IMR-90 (cell line): ENCODE measurements around the gene TFB2M. TPM values are rescaled to one million over a fixed set of nuclear protein-coding genes. Genes with fewer than 3 reads are reported as not detected.

Experiments used
- ATAC-seq: fragments of 200-7000 bp; cut with Tn5 transposase; 2 replicates; pipeline ENCODE4 v1.9.1; 2020; ENCODE audit warnings: low read depth, mild to moderate bottlenecking, moderate library complexity
- BruUV-seq: library from RNA; stranded (reverse); fragments of 400-500 nt; replicated peaks from 2 replicates; lab custom pipeline; 2021; lab: Mats Ljungman, UMichigan
- CTCF ChIA-PET: fragments of 300-600 bp; formaldehyde crosslinking; extraction: SDS; loops from one replicate; lab custom pipeline; 2021; ENCODE audit warnings: antibody characterized with exemption; lab: Yijun Ruan, JAX
- POLR2A ChIA-PET: fragments of 300-600 bp; sonication (Branson Sonifier 250); formaldehyde crosslinking; loops from one replicate; lab custom pipeline; 2022; ENCODE audit warnings: antibody characterized with exemption; ENCODE audit not compliant: unreplicated experiment; lab: Charles Lee
- DNase-seq: peaks from one replicate; pipeline ENCODE4 v3.0.0; 2013
- H2AFZ ChIP-seq: replicated peaks from 2 replicates; pipeline ENCODE3; 2013; ENCODE audit warnings: low read length, mild to moderate bottlenecking; ENCODE audit not compliant: poor library complexity
- H2AK5ac ChIP-seq: 2 replicates; pipeline ENCODE4 v1.6.1; 2013; ENCODE audit warnings: low read depth, low read length, inconsistent platforms
- H2AK9ac ChIP-seq: replicated peaks from 2 replicates; pipeline ENCODE3; 2013; ENCODE audit warnings: mild to moderate bottlenecking, low read depth, low read length, moderate library complexity; ENCODE audit not compliant: poor library complexity
- H2BK120ac ChIP-seq: 2 replicates; pipeline ENCODE4 v1.6.1; 2013; ENCODE audit warnings: low read depth, low read length, inconsistent platforms
- H2BK15ac ChIP-seq: 3 replicates; pipeline ENCODE4 v1.6.1; 2013; ENCODE audit warnings: low read depth, low read length, inconsistent platforms
- H2BK20ac ChIP-seq: 2 replicates; pipeline ENCODE4 v1.6.1; 2013; ENCODE audit warnings: low read depth, mild to moderate bottlenecking, inconsistent platforms, low read length, moderate library complexity
- H2BK5ac ChIP-seq: 2 replicates; pipeline ENCODE4 v1.6.1; 2013; ENCODE audit warnings: mild to moderate bottlenecking, low read depth, low read length, inconsistent platforms; ENCODE audit not compliant: poor library complexity, severe bottlenecking
- H3K14ac ChIP-seq: replicated peaks from 2 replicates; pipeline ENCODE4 v1.6.1; 2013; ENCODE audit warnings: low read depth, low read length, inconsistent platforms
- H3K18ac ChIP-seq: 2 replicates; pipeline ENCODE4 v1.6.1; 2013; ENCODE audit warnings: low read depth, low read length, control low read depth
- H3K23ac ChIP-seq: 2 replicates; pipeline ENCODE4 v1.6.1; 2013; ENCODE audit warnings: low read depth, low read length, inconsistent platforms
- H3K27ac ChIP-seq: 2 replicates; pipeline ENCODE4 v1.5.1; 2013; ENCODE audit warnings: mild to moderate bottlenecking, control low read depth, low read length; ENCODE audit not compliant: insufficient read depth
- H3K27me3 ChIP-seq: 2 replicates; pipeline ENCODE4 v1.6.1; 2013; ENCODE audit warnings: low read length; ENCODE audit not compliant: control insufficient read depth, insufficient read depth
- H3K36me3 ChIP-seq: 2 replicates; pipeline ENCODE4 v1.6.1; 2013; ENCODE audit warnings: low read length, mixed read lengths; ENCODE audit not compliant: control insufficient read depth, insufficient read depth
- H3K4ac ChIP-seq: 2 replicates; pipeline ENCODE4 v1.6.1; 2013; ENCODE audit warnings: low read depth, low read length, inconsistent platforms
- H3K4me1 ChIP-seq: 2 replicates; pipeline ENCODE4 v1.6.1; 2013; ENCODE audit warnings: low read length, mixed read lengths; ENCODE audit not compliant: control insufficient read depth, insufficient read depth
- H3K4me2 ChIP-seq: 2 replicates; pipeline ENCODE4 v1.6.1; 2013; ENCODE audit warnings: low read depth, mild to moderate bottlenecking, control low read depth, low read length, moderate library complexity
- H3K4me3 ChIP-seq: 2 replicates; pipeline ENCODE4 v1.5.1; 2013; ENCODE audit warnings: low read depth, mild to moderate bottlenecking, control low read depth, low read length, moderate library complexity; ENCODE audit not compliant: insufficient read depth
- H3K56ac ChIP-seq: 2 replicates; pipeline ENCODE4 v1.6.1; 2013; ENCODE audit warnings: low read length, inconsistent platforms; ENCODE audit not compliant: insufficient read depth; ENCODE audit errors: extremely low read depth
- H3K79me1 ChIP-seq, 2 experiments: 2 replicates each; pipeline ENCODE4 v1.6.1; 2013; ENCODE audit warnings: low read length in 2 of 2, inconsistent platforms in 1 of 2, low read depth in 1 of 2
- H3K9ac ChIP-seq: 2 replicates; pipeline ENCODE4 v1.6.1; 2013; ENCODE audit warnings: low read depth, low read length, control low read depth
- H3K9me1 ChIP-seq: 2 replicates; pipeline ENCODE4 v1.6.1; 2013; ENCODE audit warnings: low read length, inconsistent platforms; ENCODE audit not compliant: insufficient read depth
- H3K9me3 ChIP-seq: 2 replicates; pipeline ENCODE4 v1.6.1; 2013; ENCODE audit warnings: low read length; ENCODE audit not compliant: control insufficient read depth, insufficient read depth
- H4K20me1 ChIP-seq: 2 replicates; pipeline ENCODE4 v1.6.1; 2013; ENCODE audit warnings: low read length, inconsistent platforms; ENCODE audit not compliant: insufficient read depth
- H4K5ac ChIP-seq: 2 replicates; pipeline ENCODE4 v1.6.1; 2013; ENCODE audit warnings: mild to moderate bottlenecking, low read depth, low read length, control low read depth
- H4K8ac ChIP-seq, 2 experiments: 2 replicates each; pipeline ENCODE4 v1.6.1; 2013; ENCODE audit warnings: low read depth in 2 of 2, low read length in 2 of 2, control low read depth in 1 of 2, inconsistent platforms in 1 of 2
- H4K91ac ChIP-seq: 2 replicates; pipeline ENCODE4 v1.6.1; 2013; ENCODE audit warnings: low read depth, low read length, inconsistent platforms; ENCODE audit not compliant: insufficient read depth
- BHLHE40 ChIP-seq: fragments of 150-350 bp; IDR thresholded peaks from 2 replicates; pipeline ENCODE4 v1.6.1; 2016; ENCODE audit warnings: mild to moderate bottlenecking, low read depth, low read length
- CEBPB ChIP-seq: IDR thresholded peaks from 2 replicates; pipeline ENCODE4 v1.6.1; 2012; ENCODE audit warnings: low read depth, low read length, improper control_type of control experiment
- CHD1 ChIP-seq: IDR thresholded peaks from 2 replicates; pipeline ENCODE4 v1.6.1; 2012; ENCODE audit warnings: low read depth, low read length, improper control_type of control experiment
- FOS ChIP-seq: fragments of 150-350 bp; IDR thresholded peaks from 2 replicates; pipeline ENCODE4 v1.6.1; 2016; ENCODE audit warnings: low read depth, low read length
- MXI1 ChIP-seq: IDR thresholded peaks from 2 replicates; pipeline ENCODE4 v1.6.1; 2012; ENCODE audit warnings: low read depth, mild to moderate bottlenecking, low read length, moderate library complexity, borderline replicate concordance
- NFE2L2 ChIP-seq: fragments of 150-350 bp; IDR thresholded peaks from 2 replicates; pipeline ENCODE4 v1.6.1; 2016; ENCODE audit warnings: low read depth, mild to moderate bottlenecking, low read length
- POLR2A ChIP-seq: IDR thresholded peaks from 2 replicates; pipeline ENCODE4 v1.6.1; 2012; ENCODE audit warnings: mild to moderate bottlenecking, low read depth, low read length
- RAD21 ChIP-seq: IDR thresholded peaks from 2 replicates; pipeline ENCODE4 v1.6.1; 2012; ENCODE audit warnings: low read length, improper control_type of control experiment
- RCOR1 ChIP-seq: IDR thresholded peaks from 2 replicates; pipeline ENCODE4 v1.6.1; 2012; ENCODE audit warnings: mild to moderate bottlenecking, low read length, improper control_type of control experiment; ENCODE audit not compliant: insufficient replicate concordance
- RFX5 ChIP-seq: IDR thresholded peaks from 2 replicates; pipeline ENCODE4 v1.8.0; 2012; ENCODE audit warnings: low read depth, mild to moderate bottlenecking, low read length, moderate library complexity
- SMC3 ChIP-seq: fragments of 150-350 bp; IDR thresholded peaks from 2 replicates; pipeline ENCODE4 v1.6.1; 2016; ENCODE audit warnings: low read depth, mild to moderate bottlenecking, antibody characterized with exemption, low read length, moderate library complexity
- WGBS, 2 experiments: methylation state at CpG; one replicate each; pipeline versions ENCODE4 v1.1.5 to v1.1.7; 2013; ENCODE audit warnings: missing lambda C conversion rate in 2 of 2; ENCODE audit not compliant: insufficient read length in 1 of 2; ENCODE audit errors: extremely low coverage in 2 of 2; 5-methylcytosine and 5-hydroxymethylcytosine counted together
- dilution Hi-C: fragments of 300-500 bp; cut with HindIII; formaldehyde crosslinking; loops from one replicate; pipeline ENCODE4 v1.14.3; 2018; ENCODE audit warnings: low sequenced_read_pairs; ENCODE audit not compliant: unreplicated experiment
- in situ Hi-C: fragments of 300-500 bp; cut with MboI; formaldehyde crosslinking; loops from 3 replicates; pipeline ENCODE4 v1.14.3; 2019; ENCODE audit warnings: low sequenced_read_pairs, inconsistent platforms, mixed read lengths
- intact Hi-C: fragments of 100-400 bp; cut with micrococcal nuclease; formaldehyde crosslinking; loops from 2 replicates; pipeline ENCODE4 v1.10.0; 2022
- polyA plus RNA-seq, 3 experiments: library from polyadenylated mRNA; depleted of rRNA; stranded (reverse); fragments of >200 nt; gene quantifications; 2 replicates each; pipeline ENCODE4 v1.2.3, GENCODE V29; 2012; ENCODE audit warnings: low replicate concordance in 1 of 3
- total RNA-seq: library from RNA; depleted of rRNA; stranded (reverse); fragments of >200 nt; gene quantifications from 2 replicates; pipeline ENCODE4 v1.2.3, GENCODE V29; 2012
- TF ChIP-seq, protein P1 (sequence below): fragments of 150-350 bp; IDR thresholded peaks from 2 replicates; pipeline ENCODE4 v1.6.1; 2016; ENCODE audit warnings: low read depth, mild to moderate bottlenecking, low read length, moderate library complexity, borderline replicate concordance
- TF ChIP-seq, protein P2 (sequence below): fragments of 150-350 bp; IDR thresholded peaks from 2 replicates; pipeline ENCODE4 v1.6.1; 2017; ENCODE audit warnings: mild to moderate bottlenecking, antibody characterized with exemption, low read length, low read depth
- TF ChIP-seq, protein P3 (sequence below): conservative IDR thresholded peaks from 2 replicates; pipeline ENCODE4 v1.5.1; 2012; ENCODE audit warnings: mild to moderate bottlenecking, low read depth, low read length, improper control_type of control experiment

Gene TFB2M
- total and polyA plus RNA-seq, 2 of the 4 experiments (the other 2 are of a cell fraction): 13.3 to 15.7 TPM

DNA sequence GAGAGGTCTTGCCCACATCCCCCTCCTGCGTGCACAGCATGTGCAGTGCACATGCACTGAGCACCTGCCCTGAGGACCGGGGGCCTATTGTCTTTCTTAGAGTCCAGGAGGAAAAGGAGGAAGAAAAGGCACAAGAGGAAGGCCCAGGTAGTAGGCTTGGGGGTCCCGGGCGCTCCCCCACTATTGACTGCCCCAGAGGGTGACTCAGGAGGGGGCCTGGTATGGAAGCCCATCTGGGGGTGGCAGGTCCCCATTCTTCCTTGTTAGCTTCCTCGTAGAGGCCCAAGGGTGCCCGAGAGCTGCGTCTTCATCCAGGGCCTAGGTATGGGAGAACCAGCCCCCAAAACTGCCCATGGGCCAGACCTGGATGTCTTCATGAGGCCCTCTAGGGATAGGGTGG, 54.9 kb downstream of the TFB2M start:
- Histone ChIP-seq H2BK20ac (no peak overlapping the region), H3K36me3 (no peaks in the 10 kb centered on the region), H3K18ac (no peak overlapping the region), H2BK120ac (no peak overlapping the region), H3K4me1 (peaks cover under 1% of the 10 kb centered on the region; the same call in 1 of the 2 replicates), H4K91ac (no peak overlapping the region), H2AK5ac (no peak overlapping the region), H3K9me1 (0 out of 2 replicates have a peak, but pooled peaks cover 2% of the 10 kb centered on the region), H3K23ac (no peak overlapping the region), H3K56ac (no peak overlapping the region), H2AFZ (no peak overlapping the region), H4K5ac (no peak overlapping the region), H2BK5ac (no peak overlapping the region), H3K4ac (no peak overlapping the region), H3K14ac (no peak overlapping the region), H3K4me2 (no peak overlapping the region), H3K4me3 (no peak overlapping the region), H3K79me1 (peaks cover 3 to 5% of the 10 kb centered on the region in 2 experiments; a peak in 2 of 4 replicates), H2BK15ac (no peak overlapping the region), H3K9me3 (peaks cover 26% of the 10 kb centered on the region), H4K20me1 (no peaks in the 10 kb centered on the region), H4K8ac (no peak overlapping the region), H2AK9ac (no peak overlapping the region), H3K27me3 (no peaks in the 10 kb centered on the region), H3K27ac (no peak overlapping the region), H3K9ac (no peak overlapping the region)
- in situ Hi-C loops (no loop called here), dilution Hi-C loops (no loop called here), intact Hi-C loops (no loop called here)
- DNase-seq (no peak), ATAC-seq (no peak)
- ChIA-PET CTCF (no interaction called here), POLR2A (no interaction called here)
- TF ChIP-seq SMC3 (no peak), RFX5 (no peak), RCOR1 (no peak), POLR2A (no peak), MXI1 (no peak), NFE2L2 (no peak), RAD21 (no peak), CEBPB (no peak), BHLHE40 (no peak), CHD1 (no peak), FOS (no peak)
- TF ChIP-seq, protein P1, sequence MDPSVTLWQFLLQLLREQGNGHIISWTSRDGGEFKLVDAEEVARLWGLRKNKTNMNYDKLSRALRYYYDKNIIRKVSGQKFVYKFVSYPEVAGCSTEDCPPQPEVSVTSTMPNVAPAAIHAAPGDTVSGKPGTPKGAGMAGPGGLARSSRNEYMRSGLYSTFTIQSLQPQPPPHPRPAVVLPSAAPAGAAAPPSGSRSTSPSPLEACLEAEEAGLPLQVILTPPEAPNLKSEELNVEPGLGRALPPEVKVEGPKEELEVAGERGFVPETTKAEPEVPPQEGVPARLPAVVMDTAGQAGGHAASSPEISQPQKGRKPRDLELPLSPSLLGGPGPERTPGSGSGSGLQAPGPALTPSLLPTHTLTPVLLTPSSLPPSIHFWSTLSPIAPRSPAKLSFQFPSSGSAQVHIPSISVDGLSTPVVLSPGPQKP: no peak
- TF ChIP-seq, protein P2, sequence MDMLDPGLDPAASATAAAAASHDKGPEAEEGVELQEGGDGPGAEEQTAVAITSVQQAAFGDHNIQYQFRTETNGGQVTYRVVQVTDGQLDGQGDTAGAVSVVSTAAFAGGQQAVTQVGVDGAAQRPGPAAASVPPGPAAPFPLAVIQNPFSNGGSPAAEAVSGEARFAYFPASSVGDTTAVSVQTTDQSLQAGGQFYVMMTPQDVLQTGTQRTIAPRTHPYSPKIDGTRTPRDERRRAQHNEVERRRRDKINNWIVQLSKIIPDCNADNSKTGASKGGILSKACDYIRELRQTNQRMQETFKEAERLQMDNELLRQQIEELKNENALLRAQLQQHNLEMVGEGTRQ: no peak
- TF ChIP-seq, protein P3, sequence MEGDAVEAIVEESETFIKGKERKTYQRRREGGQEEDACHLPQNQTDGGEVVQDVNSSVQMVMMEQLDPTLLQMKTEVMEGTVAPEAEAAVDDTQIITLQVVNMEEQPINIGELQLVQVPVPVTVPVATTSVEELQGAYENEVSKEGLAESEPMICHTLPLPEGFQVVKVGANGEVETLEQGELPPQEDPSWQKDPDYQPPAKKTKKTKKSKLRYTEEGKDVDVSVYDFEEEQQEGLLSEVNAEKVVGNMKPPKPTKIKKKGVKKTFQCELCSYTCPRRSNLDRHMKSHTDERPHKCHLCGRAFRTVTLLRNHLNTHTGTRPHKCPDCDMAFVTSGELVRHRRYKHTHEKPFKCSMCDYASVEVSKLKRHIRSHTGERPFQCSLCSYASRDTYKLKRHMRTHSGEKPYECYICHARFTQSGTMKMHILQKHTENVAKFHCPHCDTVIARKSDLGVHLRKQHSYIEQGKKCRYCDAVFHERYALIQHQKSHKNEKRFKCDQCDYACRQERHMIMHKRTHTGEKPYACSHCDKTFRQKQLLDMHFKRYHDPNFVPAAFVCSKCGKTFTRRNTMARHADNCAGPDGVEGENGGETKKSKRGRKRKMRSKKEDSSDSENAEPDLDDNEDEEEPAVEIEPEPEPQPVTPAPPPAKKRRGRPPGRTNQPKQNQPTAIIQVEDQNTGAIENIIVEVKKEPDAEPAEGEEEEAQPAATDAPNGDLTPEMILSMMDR: no peak
- 100% methylated on average over 1 of the region's 7 CpGs; no CpG with 5 or more reads in 1 of the 2 experiments for WGBS, 2 experiments
- no TSS peak for BruUV-seq
